Measurements from ENCODE around the gene GABRR2. TPM values are rescaled to one million over a fixed set of nuclear protein-coding genes. Genes with fewer than 3 reads are reported as not detected.

GABRR2 gene
- total and polyA plus RNA-seq, 11 donors = 0.20 to 1.1 (median 0.31) TPM

- ATAC-seq (no peak), DNase-seq (no peak)
- no peaks in the 10 kb centered on the region for H3K27me3 ChIP-seq
- 44 to 61% (median 58%) methylated on average over 5 of the region's 5 CpGs for WGBS, 4 donors
- TF ChIP-seq POLR2A (IDR thresholded peaks at IDR 0.05) (no peak), CTCF (IDR thresholded peaks at IDR 0.05) (no peak)
- intact Hi-C loops (cut with DNase I) = no loop called here
- no peak overlapping the region for H3K27ac ChIP-seq
- peaks cover 0 to 6% (median 1%) of the 10 kb centered on the region in 12 donors for H3K4me1 ChIP-seq
- no peaks in the 10 kb centered on the region for H3K9me3 ChIP-seq
- H3K4me3 ChIP-seq = no peak overlapping the region
- no peaks in the 10 kb centered on the region for H3K36me3 ChIP-seq
Measured at GRCh38 chr6:89212472-89212871, 102.6 kb downstream of the GABRR2 start.

DNA sequence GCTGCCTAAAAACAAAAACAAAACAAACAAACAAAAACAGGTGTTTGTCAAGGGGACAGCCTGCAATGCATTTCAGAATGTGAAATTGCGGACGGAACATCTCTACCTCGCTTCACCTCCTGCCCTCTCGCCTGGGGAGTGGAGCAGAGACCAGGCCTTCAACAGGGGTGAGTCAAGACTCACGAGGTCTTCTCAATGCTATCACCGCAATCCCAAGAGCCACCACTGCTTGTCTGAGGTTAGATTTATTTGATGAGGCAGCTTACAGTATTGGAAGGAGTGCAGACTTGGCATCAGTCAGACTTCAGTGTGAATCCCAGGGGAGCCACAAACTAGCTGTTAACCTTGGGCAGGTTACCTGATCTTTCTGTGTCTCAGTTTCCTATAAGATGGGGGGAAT, 105.6 kb downstream of the GABRR2 start:
- ATAC-seq = no peak
- DNase-seq = no peak
- no peaks in the 10 kb centered on the region for H3K4me1 ChIP-seq
- TF ChIP-seq POLR2A (IDR thresholded peaks at IDR 0.05) (no peak), CTCF (IDR thresholded peaks at IDR 0.05) (no peak)
- H3K27ac ChIP-seq = no peak overlapping the region
- H3K36me3 ChIP-seq = no peaks in the 10 kb centered on the region
- no peaks in the 10 kb centered on the region for H3K27me3 ChIP-seq
- no peaks in the 10 kb centered on the region for H3K9me3 ChIP-seq
- H3K4me3 ChIP-seq = no peak overlapping the region
- intact Hi-C loops (cut with DNase I) = no loop called here
- WGBS, 4 donors = 89 to 95% (median 94%) methylated on average over 6 of the region's 6 CpGs

DNA sequence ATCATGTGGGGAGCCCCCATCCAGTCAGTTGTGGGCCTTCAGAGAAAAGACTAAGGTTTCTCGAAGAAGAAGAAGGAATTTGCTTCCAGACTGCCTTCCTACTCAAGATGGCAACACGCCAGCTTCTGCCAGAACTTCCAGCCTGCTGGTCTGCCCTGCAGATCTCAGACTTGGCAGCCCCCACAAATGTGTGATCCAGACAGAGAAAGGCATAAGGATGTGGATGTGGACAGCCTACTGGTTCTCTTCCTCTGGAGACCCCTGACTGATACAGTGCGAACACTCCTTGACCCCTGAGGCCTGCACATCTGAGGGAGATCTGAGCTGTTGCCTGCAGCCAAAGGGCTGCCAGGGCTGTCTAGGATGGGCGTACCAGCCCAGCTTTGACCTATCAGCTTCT, 106.5 kb downstream of the GABRR2 start:
- Histone ChIP-seq H3K4me1 (no peaks in the 10 kb centered on the region), H3K9me3 (no peaks in the 10 kb centered on the region), H3K27ac (no peak overlapping the region), H3K27me3 (peaks cover 0 to 3% (median 0%) of the 10 kb centered on the region in 9 donors), H3K4me3 (no peak overlapping the region), H3K36me3 (no peaks in the 10 kb centered on the region)
- DNase-seq (no peak), ATAC-seq (no peak)
- 53 to 83% (median 64%) methylated on average over 3 to 4 of the region's 4 CpGs for WGBS, 4 donors
- TF ChIP-seq POLR2A (IDR thresholded peaks at IDR 0.05) = no peak
- intact Hi-C loops (cut with DNase I) = no loop called here

Other genes with a start within 250 kb of the GABRR2 start
- gene PNRC1, start 234.5 kb downstream of the GABRR2 start, total RNA-seq = 100 to 1,000 TPM; 141 to 280 (median 213) TPM
- gene PNRC1, start 234.5 kb downstream of the GABRR2 start, polyA plus RNA-seq = 10 to 100 TPM; 46.1 to 64.4 TPM
- gene SRSF12, start 197.2 kb downstream of the GABRR2 start, total RNA-seq = under 1 TPM in 5 of 9 donors, not detected in 4; 0.14 to 0.48 (median 0.16) TPM
- gene SRSF12, start 197.2 kb downstream of the GABRR2 start, polyA plus RNA-seq = under 1 TPM in 1 of 2 donors, not detected in 1; 0.28 TPM
- gene PM20D2, start 169.2 kb downstream of the GABRR2 start, total RNA-seq = 10 to 100 TPM in 5 of 9 donors, 1 to 10 TPM in 4; 6.0 to 22.9 (median 10.4) TPM
- gene PM20D2, start 169.2 kb downstream of the GABRR2 start, polyA plus RNA-seq = 1 to 10 TPM; 2.4 to 7.0 TPM
- gene GABRR1, start 97.9 kb downstream of the GABRR2 start, total RNA-seq = not detected
- not detected for gene GABRR1, start 97.9 kb downstream of the GABRR2 start, polyA plus RNA-seq
- 10 to 100 TPM in 8 of 9 donors, 1 to 10 TPM in 1; 9.8 to 28.2 (median 15.2) TPM for gene UBE2J1, start 37.4 kb upstream of the GABRR2 start, total RNA-seq
- 10 to 100 TPM in 1 of 2 donors, 1 to 10 TPM in 1; 8.9 to 18.1 TPM for gene UBE2J1, start 37.4 kb upstream of the GABRR2 start, polyA plus RNA-seq
- gene RRAGD, start 97.0 kb upstream of the GABRR2 start, total RNA-seq = 100 to 1,000 TPM in 5 of 9 donors, 10 to 100 TPM in 4; 69.7 to 147 (median 102) TPM
- gene RRAGD, start 97.0 kb upstream of the GABRR2 start, polyA plus RNA-seq = 10 to 100 TPM; 25.8 to 40.8 TPM
- 10 to 100 TPM in 7 of 9 donors, 1 to 10 TPM in 2; 7.4 to 14.1 (median 11.3) TPM for gene ANKRD6, start 117.9 kb upstream of the GABRR2 start, total RNA-seq
- gene ANKRD6, start 117.9 kb upstream of the GABRR2 start, polyA plus RNA-seq = 1 to 10 TPM; 3.5 to 4.6 TPM